H9 (cell line): ENCODE data around the gene PCDHA1. TPM values are rescaled to one million over a fixed set of nuclear protein-coding genes. Genes with fewer than 3 reads are reported as not detected.

Source experiments
- DNase-seq: peaks from one replicate; pipeline ENCODE4 v3.0.0-alpha.2; 2017
- H2AFZ ChIP-seq: one replicate; pipeline ENCODE4 v1.6.1; 2013; ENCODE audit warnings: mild to moderate bottlenecking, low read length, control low read depth, moderate library complexity
- H2AK5ac ChIP-seq: 2 replicates; pipeline ENCODE4 v1.6.1; 2013; ENCODE audit warnings: low read length, control low read depth, mixed read lengths; ENCODE audit not compliant: insufficient read length
- H2BK120ac ChIP-seq: one replicate; pipeline ENCODE4 v1.6.1; 2013; ENCODE audit warnings: low read depth, mild to moderate bottlenecking, low read length, control low read depth, inconsistent platforms; ENCODE audit not compliant: poor library complexity, severe bottlenecking
- H2BK12ac ChIP-seq: 2 replicates; pipeline ENCODE4 v1.6.1; 2013; ENCODE audit warnings: low read length, control low read depth, mixed read lengths, low read depth; ENCODE audit not compliant: insufficient read length
- H2BK15ac ChIP-seq: 2 replicates; pipeline ENCODE4 v1.6.1; 2013; ENCODE audit warnings: low read depth, low read length, control low read depth
- H2BK20ac ChIP-seq: one replicate; pipeline ENCODE4 v1.6.1; 2013; ENCODE audit warnings: low read depth, mild to moderate bottlenecking, low read length, control low read depth, inconsistent platforms; ENCODE audit not compliant: poor library complexity, severe bottlenecking
- H2BK5ac ChIP-seq: 2 replicates; pipeline ENCODE4 v1.6.1; 2013; ENCODE audit warnings: low read length, control low read depth, mixed read lengths; ENCODE audit not compliant: insufficient read length
- H3K14ac ChIP-seq: 2 replicates; pipeline ENCODE4 v1.6.1; 2013; ENCODE audit warnings: low read length, control low read depth; ENCODE audit not compliant: insufficient read depth
- H3K18ac ChIP-seq: 2 replicates; pipeline ENCODE4 v1.6.1; 2013; ENCODE audit warnings: low read depth, mild to moderate bottlenecking, mixed read lengths, low read length, control low read depth; ENCODE audit not compliant: insufficient read length
- H3K23ac ChIP-seq: 2 replicates; pipeline ENCODE4 v1.6.1; 2013; ENCODE audit warnings: low read length, control low read depth, mixed read lengths, low read depth; ENCODE audit not compliant: insufficient read length
- H3K23me2 ChIP-seq: 2 replicates; pipeline ENCODE4 v1.6.1; 2013; ENCODE audit warnings: low read depth, mild to moderate bottlenecking, mixed read lengths, low read length, control low read depth; ENCODE audit not compliant: insufficient read length, poor library complexity, severe bottlenecking
- H3K27ac ChIP-seq: 2 replicates; pipeline ENCODE4 v1.5.1; 2013; ENCODE audit warnings: low read length, control low read depth, mixed read lengths, low read depth; ENCODE audit not compliant: insufficient read length
- H3K27me3 ChIP-seq: 2 replicates; pipeline ENCODE4 v1.6.1; 2013; ENCODE audit warnings: low read length, control low read depth, inconsistent platforms; ENCODE audit not compliant: insufficient read depth
- H3K4ac ChIP-seq: 2 replicates; pipeline ENCODE4 v1.6.1; 2013; ENCODE audit warnings: low read depth, mild to moderate bottlenecking, control low read depth, inconsistent platforms, low read length, moderate library complexity
- H3K4me1 ChIP-seq: 2 replicates; pipeline ENCODE4 v1.6.1; 2013; ENCODE audit warnings: low read length, control low read depth, inconsistent platforms; ENCODE audit not compliant: insufficient read depth
- H3K4me2 ChIP-seq: 2 replicates; pipeline ENCODE4 v1.6.1; 2013; ENCODE audit warnings: low read length, control low read depth, mixed read lengths; ENCODE audit not compliant: insufficient read length, insufficient read depth
- H3K56ac ChIP-seq: 2 replicates; pipeline ENCODE4 v1.6.1; 2013; ENCODE audit warnings: low read depth, mild to moderate bottlenecking, mixed read lengths, low read length, control low read depth; ENCODE audit not compliant: insufficient read length
- H3K79me1 ChIP-seq: 2 replicates; pipeline ENCODE4 v1.6.1; 2013; ENCODE audit warnings: low read depth, mild to moderate bottlenecking, moderate library complexity, low read length, control low read depth, inconsistent platforms; ENCODE audit not compliant: insufficient read depth, poor library complexity, severe bottlenecking
- H3K79me2 ChIP-seq: 2 replicates; pipeline ENCODE4 v1.6.1; 2013; ENCODE audit warnings: low read length, control low read depth, inconsistent platforms; ENCODE audit not compliant: insufficient read depth
- H3K9ac ChIP-seq: 2 replicates; pipeline ENCODE4 v1.6.1; 2013; ENCODE audit warnings: low read length, control low read depth, mixed read lengths; ENCODE audit not compliant: insufficient read length; ENCODE audit errors: extremely low read depth
- H3K9me3 ChIP-seq: one replicate; pipeline ENCODE4 v1.6.1; 2013; ENCODE audit warnings: low read depth, low read length, inconsistent platforms; ENCODE audit not compliant: control insufficient read depth
- H3T11ph ChIP-seq: one replicate; pipeline ENCODE4 v1.6.1; 2013; ENCODE audit warnings: mild to moderate bottlenecking, low read length, control low read depth, inconsistent platforms
- H4K20me1 ChIP-seq: one replicate; pipeline ENCODE4 v1.6.1; 2013; ENCODE audit not compliant: control insufficient read depth, insufficient read length, insufficient read depth
- H4K5ac ChIP-seq: 2 replicates; pipeline ENCODE4 v1.6.1; 2013; ENCODE audit warnings: low read depth, mild to moderate bottlenecking, mixed read lengths, low read length, control low read depth; ENCODE audit not compliant: insufficient read length
- H4K8ac ChIP-seq: replicated peaks from 2 replicates; pipeline ENCODE4 v1.6.1; 2013; ENCODE audit warnings: low read length, control low read depth, mixed read lengths, low read depth; ENCODE audit not compliant: insufficient read length
- H4K91ac ChIP-seq: 2 replicates; pipeline ENCODE4 v1.6.1; 2013; ENCODE audit warnings: low read depth, mild to moderate bottlenecking, moderate library complexity, mixed read lengths, low read length, control low read depth; ENCODE audit not compliant: insufficient read length
- H3K27ac Mint-ChIP-seq, 3 experiments: 2 replicates in 2 of 3; 3 replicates in 1 of 3; pipeline ENCODE4 v1.8.0; 2020 to 2021; ENCODE audit warnings: mixed read lengths in 3 of 3, mild to moderate bottlenecking in 1 of 3, moderate library complexity in 1 of 3
- H3K27me3 Mint-ChIP-seq: 2 replicates; pipeline ENCODE4 v1.8.0; 2021; ENCODE audit warnings: low read depth, mild to moderate bottlenecking, moderate library complexity, mixed read lengths
- H3K36me3 Mint-ChIP-seq, 3 experiments: 2 replicates in 2 of 3; 3 replicates in 1 of 3; pipeline ENCODE4 v1.8.0; 2020 to 2021; ENCODE audit warnings: low read depth in 3 of 3, mixed read lengths in 3 of 3; ENCODE audit not compliant: insufficient read depth in 1 of 3
- H3K4me1 Mint-ChIP-seq, 2 experiments: 2 replicates each; pipeline ENCODE4 v1.8.0; 2020; ENCODE audit warnings: mixed read lengths in 2 of 2
- H3K4me3 Mint-ChIP-seq, 2 experiments: 2 replicates in 1 of 2; 3 replicates in 1 of 2; pipeline ENCODE4 v1.8.0; 2020 to 2021; ENCODE audit warnings: mild to moderate bottlenecking in 2 of 2, mixed read lengths in 2 of 2, moderate library complexity in 1 of 2
- H3K9me3 Mint-ChIP-seq, 2 experiments: 2 replicates in 1 of 2; 3 replicates in 1 of 2; pipeline ENCODE4 v1.8.0; 2020; ENCODE audit warnings: mild to moderate bottlenecking in 2 of 2, mixed read lengths in 2 of 2, moderate library complexity in 1 of 2
- WGBS: extraction: QIAGEN DNeasy Blood & Tissue Kit; methylation state at CpG from one replicate; pipeline ENCODE4 v1.1.7; 2013; ENCODE audit warnings: missing lambda C conversion rate, low lambda C conversion rate, mixed read lengths; ENCODE audit not compliant: insufficient read length; ENCODE audit errors: extremely low coverage; 5-methylcytosine and 5-hydroxymethylcytosine counted together
- total RNA-seq: library from RNA; stranded (reverse); gene quantifications from 2 replicates; pipeline ENCODE4 v1.2.1, GENCODE V29; 2021
- TF ChIP-seq, protein P1 (sequence below): fragments of 200-600 bp; sonication (generic); conservative IDR thresholded peaks from 3 replicates; pipeline ENCODE4 v1.8.0; 2021; ENCODE audit warnings: antibody characterized with exemption, mild to moderate bottlenecking

PCDHA1 gene
- total RNA-seq, 1 experiment from 2014 or later: 0.61 TPM

DNA sequence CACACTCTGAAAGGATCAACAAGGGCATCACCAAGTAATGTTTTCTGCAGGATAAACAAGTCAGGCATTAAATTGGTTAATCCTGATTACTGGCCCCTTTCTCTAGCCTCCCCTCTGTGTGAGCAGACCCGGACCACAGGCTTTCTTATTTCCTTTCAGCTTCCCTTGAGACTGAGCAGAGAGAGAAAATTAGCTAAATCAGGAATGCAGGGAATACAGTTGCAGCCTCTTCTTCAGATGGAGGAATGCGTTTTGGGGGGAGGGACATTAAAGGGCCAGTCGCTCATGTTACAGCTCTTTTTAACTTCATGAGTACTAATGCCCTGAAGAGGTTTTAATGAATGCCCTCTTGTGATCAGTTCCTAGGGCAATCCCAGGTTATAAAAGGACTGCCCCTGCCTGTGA is 200.2 kb downstream of the PCDHA1 start:
- Histone ChIP-seq H4K91ac (no peak overlapping the region), H2BK20ac (no peak overlapping the region), H3K18ac (no peak overlapping the region), H2AFZ (no peak overlapping the region), H3K27me3 (no peaks in the 10 kb centered on the region), H3K79me1 (no peaks in the 10 kb centered on the region), H3K56ac (no peak overlapping the region), H3K4me2 (no peak overlapping the region), H3K14ac (no peak overlapping the region), H2BK12ac (no peak overlapping the region), H2BK120ac (no peak overlapping the region), H3K4ac (no peak overlapping the region), H3K9me3 (no peaks in the 10 kb centered on the region), H4K20me1 (no peaks in the 10 kb centered on the region), H3K9ac (no peak overlapping the region), H4K8ac (no peak overlapping the region), H2BK5ac (no peak overlapping the region), H3K23me2 (no peaks in the 10 kb centered on the region), H2AK5ac (no peak overlapping the region), H2BK15ac (no peak overlapping the region), H3T11ph (no peak overlapping the region), H3K4me1 (peaks cover 22% of the 10 kb centered on the region), H4K5ac (no peak overlapping the region), H3K23ac (no peak overlapping the region), H3K79me2 (no peaks in the 10 kb centered on the region), H3K27ac (peak overlapping the region; percentile 70)
- Mint-ChIP-seq H3K36me3 (peaks cover 0 to 5% (median 0%) of the 10 kb centered on the region in 3 experiments; a peak in 2 of 7 replicates), H3K27ac (peak overlapping the region; percentile 80 to 97 (median 91)), H3K27me3 (no peaks in the 10 kb centered on the region), H3K4me1 (peaks cover 52 to 57% of the 10 kb centered on the region in 2 experiments), H3K9me3 (no peaks in the 10 kb centered on the region), H3K4me3 (peak overlapping the region in 1 of 2 experiments; percentile 30; a peak in 2 of 5 replicates)
- TF ChIP-seq, protein P1, sequence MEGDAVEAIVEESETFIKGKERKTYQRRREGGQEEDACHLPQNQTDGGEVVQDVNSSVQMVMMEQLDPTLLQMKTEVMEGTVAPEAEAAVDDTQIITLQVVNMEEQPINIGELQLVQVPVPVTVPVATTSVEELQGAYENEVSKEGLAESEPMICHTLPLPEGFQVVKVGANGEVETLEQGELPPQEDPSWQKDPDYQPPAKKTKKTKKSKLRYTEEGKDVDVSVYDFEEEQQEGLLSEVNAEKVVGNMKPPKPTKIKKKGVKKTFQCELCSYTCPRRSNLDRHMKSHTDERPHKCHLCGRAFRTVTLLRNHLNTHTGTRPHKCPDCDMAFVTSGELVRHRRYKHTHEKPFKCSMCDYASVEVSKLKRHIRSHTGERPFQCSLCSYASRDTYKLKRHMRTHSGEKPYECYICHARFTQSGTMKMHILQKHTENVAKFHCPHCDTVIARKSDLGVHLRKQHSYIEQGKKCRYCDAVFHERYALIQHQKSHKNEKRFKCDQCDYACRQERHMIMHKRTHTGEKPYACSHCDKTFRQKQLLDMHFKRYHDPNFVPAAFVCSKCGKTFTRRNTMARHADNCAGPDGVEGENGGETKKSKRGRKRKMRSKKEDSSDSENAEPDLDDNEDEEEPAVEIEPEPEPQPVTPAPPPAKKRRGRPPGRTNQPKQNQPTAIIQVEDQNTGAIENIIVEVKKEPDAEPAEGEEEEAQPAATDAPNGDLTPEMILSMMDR: no peak
- no CpG with 5 or more reads among the region's 3 CpGs for WGBS
- peak; percentile 72 for DNase-seq
